Adrenal gland (tissue), 5 donors: ENCODE data around the gene TAF3.

Experiments
- CTCF ChIP-seq, 6 experiments: fragments of 450-650 bp in 4 of 6; fragments of 200-600 bp in 2 of 6; sonication (generic) in 1 of 6; IDR thresholded peaks; 1 replicate in 5 of 6; 2 replicates in 1 of 6; pipeline versions ENCODE4 v1.5.1 to v1.8.0; 2016 to 2021; ENCODE audit warnings: antibody characterized with exemption in 6 of 6, mild to moderate bottlenecking in 2 of 6, moderate library complexity in 1 of 6
- POLR2A ChIP-seq, 2 donors: fragments of 450-650 bp; IDR thresholded peaks; one replicate each; pipeline ENCODE4 v1.6.1; 2017; ENCODE audit warnings: antibody characterized with exemption in 2 of 2, mild to moderate bottlenecking in 2 of 2, moderate library complexity in 1 of 2
- donor health status: DM: no; HTN: no; CAD: no.

- TF ChIP-seq CTCF (IDR thresholded peaks at IDR 0.05) (no peak), POLR2A (IDR thresholded peaks at IDR 0.05) (no peak)
These were observed 73.3 kb downstream of the TAF3 start for GRCh38 chr10:7891634-7892033.
